ENCODE measurements around the gene ZNF618. TPM values are rescaled to one million over a fixed set of nuclear protein-coding genes. Genes with fewer than 3 reads are reported as not detected.

Gene ZNF618
- polyA plus RNA-seq, 1 of the 3 experiments (the other 2 are of a cell fraction): 6.2 TPM

GRCh38 chr9:114017741-114018715 is 141.9 kb downstream of the ZNF618 start:
- no peak overlapping the region for H2AFZ ChIP-seq (ENCODE audit: low read depth)
- H3K4me3 ChIP-seq (ENCODE audit: low read depth in 2 of 2, low read length in 1 of 2): no peak overlapping the region
- ChIA-PET POLR2A (no interaction called here), CTCF (interaction anchor here (0.7 to 1.4 kb wide), 4 partner anchors 15 to 211 kb away, joined by 3 to 5 read pairs (median 3); no protein-coding TSS in a partner anchor)
- no peak for TF ChIP-seq YY1 (IDR thresholded peaks at IDR 0.05; ENCODE audit: low read depth)
- TF ChIP-seq TEAD4 (IDR thresholded peaks at IDR 0.05; ENCODE audit: borderline replicate concordance, insufficient read depth): no peak
- TF ChIP-seq IRF3 (IDR thresholded peaks at IDR 0.05; ENCODE audit: low read depth, low read length): no peak
- TF ChIP-seq MXI1 (IDR thresholded peaks at IDR 0.05; ENCODE audit: low read depth, low read length): no peak
- TF ChIP-seq RCOR1 (IDR thresholded peaks at IDR 0.05; ENCODE audit: low read length): no peak
- no peak for TF ChIP-seq TCF12 (IDR thresholded peaks at IDR 0.05)
- no peak for TF ChIP-seq NRF1 (IDR thresholded peaks at IDR 0.05; ENCODE audit: low read depth, low read length)
- TF ChIP-seq MEF2A (IDR thresholded peaks at IDR 0.05; ENCODE audit: borderline replicate concordance, low read depth): no peak
- TF ChIP-seq RXRA (IDR thresholded peaks at IDR 0.05; ENCODE audit: borderline replicate concordance, low read depth): no peak
- no peak for TF ChIP-seq POLR2AphosphoS5 (IDR thresholded peaks at IDR 0.05; ENCODE audit: low read depth, low read length)
- no peak for TF ChIP-seq ELF1 (IDR thresholded peaks at IDR 0.05)
- TF ChIP-seq USF1 (IDR thresholded peaks at IDR 0.05; ENCODE audit: borderline replicate concordance, low read depth): no peak
- no peak for TF ChIP-seq FOXM1 (IDR thresholded peaks at IDR 0.05; ENCODE audit: low read depth)
- TF ChIP-seq NFIC (IDR thresholded peaks at IDR 0.05; ENCODE audit: borderline replicate concordance): no peak
- no peak for TF ChIP-seq EZH2phosphoT487 (IDR thresholded peaks at IDR 0.05; ENCODE audit: borderline replicate concordance, low read depth)
- no peak for TF ChIP-seq USF2 (IDR thresholded peaks at IDR 0.05; ENCODE audit: borderline replicate concordance, low read depth, low read length)
- 93% methylated on average over 3 of the region's 6 CpGs for WGBS (ENCODE audit: low lambda C conversion rate)
- no peaks in the 10 kb centered on the region for H3F3A ChIP-seq (replicated peaks; ENCODE audit: insufficient read depth)
- H3K9me3 ChIP-seq: peaks cover 10% of the 10 kb centered on the region; the same call in 1 of the 2 replicates
- no peak overlapping the region for H3K9ac ChIP-seq
- no peaks in the 10 kb centered on the region for H3K9me2 ChIP-seq
- H3K79me2 ChIP-seq (ENCODE audit: insufficient read depth): no peaks in the 10 kb centered on the region
- H3K27ac ChIP-seq (ENCODE audit: low read depth in 2 of 2, low read length in 1 of 2): no peak overlapping the region
- H3K27me3 ChIP-seq (ENCODE audit: insufficient read depth): no peaks in the 10 kb centered on the region
- peaks cover 71 to 74% of the 10 kb centered on the region in 2 experiments for H3K36me3 ChIP-seq (replicated peaks in 1 of 2; ENCODE audit: control insufficient read depth in 1 of 2, insufficient read depth in 2 of 2, low read length in 1 of 2)
- H4K20me1 ChIP-seq (ENCODE audit: insufficient read depth): no peaks in the 10 kb centered on the region
- H3K4me2 ChIP-seq: no peak overlapping the region
- no peak for DNase-seq
- H3K4me1 ChIP-seq (ENCODE audit: control insufficient read depth in 1 of 2, insufficient read depth in 2 of 2, low read depth in 1 of 2, low read length in 1 of 2): no peaks in the 10 kb centered on the region
